H1 (cell line): ENCODE results near the gene RBM20.

ENCODE experiments used
- EZH2 ChIP-seq: fragments of 200-600 bp; sonication (generic); IDR thresholded peaks from 2 replicates; pipeline ENCODE4 v1.7.1; 2012; ENCODE audit warnings: low read depth, mild to moderate bottlenecking, moderate library complexity, low read length, inconsistent platforms; ENCODE audit not compliant: severe bottlenecking
- POLR2A ChIP-seq, 2 experiments: IDR thresholded peaks; 1 replicate in 1 of 2; 2 replicates in 1 of 2; pipeline ENCODE4 v1.6.1; 2011; ENCODE audit warnings: low read depth in 2 of 2, low read length in 2 of 2, mild to moderate bottlenecking in 2 of 2; ENCODE audit errors: control extremely low read depth in 1 of 2
- POLR2AphosphoS5 ChIP-seq: IDR thresholded peaks from 2 replicates; pipeline ENCODE4 v1.6.1; 2011; ENCODE audit warnings: low read depth, low read length
- TF ChIP-seq, protein P1 (sequence below), 3 experiments: IDR thresholded peaks; 1 replicate in 2 of 3; 2 replicates in 1 of 3; pipeline versions ENCODE4 v1.5.1 to v1.6.1; 2011; ENCODE audit warnings: low read length in 3 of 3, mild to moderate bottlenecking in 3 of 3, inconsistent platforms in 2 of 3, low read depth in 1 of 3, moderate library complexity in 1 of 3; ENCODE audit not compliant: insufficient read depth in 1 of 3; ENCODE audit errors: control extremely low read depth in 1 of 3
- TF ChIP-seq, protein P2 (sequence below): IDR thresholded peaks from 2 replicates; pipeline ENCODE4 v1.6.1; 2012; ENCODE audit warnings: inconsistent platforms

- TF ChIP-seq, protein P1, sequence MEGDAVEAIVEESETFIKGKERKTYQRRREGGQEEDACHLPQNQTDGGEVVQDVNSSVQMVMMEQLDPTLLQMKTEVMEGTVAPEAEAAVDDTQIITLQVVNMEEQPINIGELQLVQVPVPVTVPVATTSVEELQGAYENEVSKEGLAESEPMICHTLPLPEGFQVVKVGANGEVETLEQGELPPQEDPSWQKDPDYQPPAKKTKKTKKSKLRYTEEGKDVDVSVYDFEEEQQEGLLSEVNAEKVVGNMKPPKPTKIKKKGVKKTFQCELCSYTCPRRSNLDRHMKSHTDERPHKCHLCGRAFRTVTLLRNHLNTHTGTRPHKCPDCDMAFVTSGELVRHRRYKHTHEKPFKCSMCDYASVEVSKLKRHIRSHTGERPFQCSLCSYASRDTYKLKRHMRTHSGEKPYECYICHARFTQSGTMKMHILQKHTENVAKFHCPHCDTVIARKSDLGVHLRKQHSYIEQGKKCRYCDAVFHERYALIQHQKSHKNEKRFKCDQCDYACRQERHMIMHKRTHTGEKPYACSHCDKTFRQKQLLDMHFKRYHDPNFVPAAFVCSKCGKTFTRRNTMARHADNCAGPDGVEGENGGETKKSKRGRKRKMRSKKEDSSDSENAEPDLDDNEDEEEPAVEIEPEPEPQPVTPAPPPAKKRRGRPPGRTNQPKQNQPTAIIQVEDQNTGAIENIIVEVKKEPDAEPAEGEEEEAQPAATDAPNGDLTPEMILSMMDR (IDR thresholded peaks at IDR 0.05; ENCODE audit: control extremely low read depth in 1 of 3, insufficient read depth in 1 of 3, low read depth in 1 of 3, low read length in 3 of 3) = no peak
- TF ChIP-seq EZH2 (no peak), POLR2AphosphoS5 (no peak), POLR2A (IDR thresholded peaks at IDR 0.05; ENCODE audit: control extremely low read depth in 1 of 2, low read depth in 2 of 2, low read length in 2 of 2) (no peak)
- TF ChIP-seq, protein P2, sequence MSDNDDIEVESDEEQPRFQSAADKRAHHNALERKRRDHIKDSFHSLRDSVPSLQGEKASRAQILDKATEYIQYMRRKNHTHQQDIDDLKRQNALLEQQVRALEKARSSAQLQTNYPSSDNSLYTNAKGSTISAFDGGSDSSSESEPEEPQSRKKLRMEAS = no peak
These were observed 223.8 kb downstream of the RBM20 start for GRCh38 chr10:110867807-110868465.
